WTC11 (cell line): ENCODE results near the gene GALNT3.

ENCODE experiments used
- NFYB ChIP-seq: sonication (generic); formaldehyde crosslinking; conservative IDR thresholded peaks from 2 replicates; pipeline ENCODE4 v1.8.0; 2022; ENCODE audit warnings: low read depth, missing genetic modification reagents
- TF ChIP-seq, protein P1 (sequence below): sonication (generic); formaldehyde crosslinking; IDR thresholded peaks from 2 replicates; pipeline ENCODE4 v1.8.1; 2023; ENCODE audit warnings: mild to moderate bottlenecking, missing genetic modification reagents

DNA sequence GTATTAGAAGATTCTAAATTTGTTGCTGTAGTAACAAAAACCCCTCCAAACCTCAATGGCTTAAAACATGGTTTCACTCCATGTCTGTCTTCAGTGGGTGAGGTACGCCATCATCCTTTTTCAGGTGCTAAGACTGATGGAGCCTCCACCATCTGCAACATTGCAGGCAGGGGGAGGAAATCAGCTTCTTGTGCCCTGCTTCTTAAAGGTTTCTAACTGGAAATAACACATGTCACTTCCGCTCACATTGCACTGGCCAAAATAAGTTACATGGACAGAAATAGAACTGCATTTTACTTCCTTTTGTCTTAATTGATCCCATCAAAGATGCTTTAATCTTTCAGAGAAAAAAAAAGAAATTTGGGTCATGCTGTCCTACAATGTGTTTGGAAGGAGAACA is 94.1 kb downstream of the GALNT3 start:
- TF ChIP-seq, protein P1, sequence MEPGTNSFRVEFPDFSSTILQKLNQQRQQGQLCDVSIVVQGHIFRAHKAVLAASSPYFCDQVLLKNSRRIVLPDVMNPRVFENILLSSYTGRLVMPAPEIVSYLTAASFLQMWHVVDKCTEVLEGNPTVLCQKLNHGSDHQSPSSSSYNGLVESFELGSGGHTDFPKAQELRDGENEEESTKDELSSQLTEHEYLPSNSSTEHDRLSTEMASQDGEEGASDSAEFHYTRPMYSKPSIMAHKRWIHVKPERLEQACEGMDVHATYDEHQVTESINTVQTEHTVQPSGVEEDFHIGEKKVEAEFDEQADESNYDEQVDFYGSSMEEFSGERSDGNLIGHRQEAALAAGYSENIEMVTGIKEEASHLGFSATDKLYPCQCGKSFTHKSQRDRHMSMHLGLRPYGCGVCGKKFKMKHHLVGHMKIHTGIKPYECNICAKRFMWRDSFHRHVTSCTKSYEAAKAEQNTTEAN (CRISPR knock-in tag): no peak
- no peak for TF ChIP-seq NFYB (CRISPR knock-in tag)
